CD4-positive, CD25-positive, alpha-beta regulatory T cell (primary cell): ENCODE data around the gene MTHFD1L. TPM values are rescaled to one million over a fixed set of nuclear protein-coding genes. Genes with fewer than 3 reads are reported as not detected.
"Not testable (repeated sequence)": the region's sequence is repeated elsewhere in the genome, so short reads cannot be mapped to it uniquely, and the experiment has no call there.

ENCODE experiments used
- ATAC-seq, 2 donors: fragments of 150-1000 bp; cut with Tn5 transposase; one replicate each; pipeline ENCODE4 v1.10.0; 2021; ENCODE audit warnings: low read depth in 2 of 2, moderate number of reproducible peaks in 2 of 2, moderate library complexity in 1 of 2
- DNase-seq, 3 donors: peaks; one replicate each; pipeline versions ENCODE4 v3.0.0 to v3.0.0-alpha.2; 2012 to 2022; ENCODE audit warnings: mixed read lengths in 1 of 3
- H3K27ac ChIP-seq: one replicate; pipeline ENCODE4 v1.7.0; 2013; ENCODE audit warnings: mild to moderate bottlenecking, low read length; ENCODE audit not compliant: insufficient read depth, poor library complexity, severe bottlenecking
- H3K27me3 ChIP-seq: one replicate; pipeline ENCODE4 v1.7.0; 2013; ENCODE audit warnings: low read length; ENCODE audit not compliant: control insufficient read depth, insufficient read depth
- H3K36me3 ChIP-seq: one replicate; pipeline ENCODE4 v1.7.0; 2013; ENCODE audit warnings: mild to moderate bottlenecking, low read length, moderate library complexity; ENCODE audit not compliant: control insufficient read depth, insufficient read depth
- H3K4me1 ChIP-seq: 2 replicates; pipeline ENCODE4 v1.7.0; 2013; ENCODE audit warnings: mild to moderate bottlenecking, low read length; ENCODE audit not compliant: insufficient read depth, control insufficient read depth, poor library complexity, severe bottlenecking
- H3K4me3 ChIP-seq: one replicate; pipeline ENCODE4 v1.7.0; 2013; ENCODE audit warnings: low read depth, mild to moderate bottlenecking, low read length, moderate library complexity
- H3K9me3 ChIP-seq, 2 experiments: 1 replicate in 1 of 2; 2 replicates in 1 of 2; pipeline ENCODE4 v1.7.0; 2013; ENCODE audit warnings: low read length in 2 of 2, mild to moderate bottlenecking in 1 of 2, moderate library complexity in 1 of 2; ENCODE audit not compliant: control insufficient read depth in 2 of 2
- H3K27ac Mint-ChIP-seq, 3 donors: one replicate each; pipeline ENCODE4 v1.8.0; 2020 to 2022; ENCODE audit warnings: mild to moderate bottlenecking in 3 of 3, mixed read lengths in 3 of 3, moderate library complexity in 2 of 3
- H3K27me3 Mint-ChIP-seq: one replicate; pipeline ENCODE4 v1.8.0; 2022; ENCODE audit warnings: mild to moderate bottlenecking, mixed read lengths
- H3K36me3 Mint-ChIP-seq: one replicate; pipeline ENCODE4 v1.8.0; 2020; ENCODE audit warnings: mixed read lengths
- H3K4me1 Mint-ChIP-seq, 4 donors: one replicate each; pipeline ENCODE4 v1.8.0; 2020 to 2022; ENCODE audit warnings: mixed read lengths in 4 of 4, mild to moderate bottlenecking in 1 of 4
- H3K4me3 Mint-ChIP-seq, 4 donors: one replicate each; pipeline ENCODE4 v1.8.0; 2020 to 2022; ENCODE audit warnings: mild to moderate bottlenecking in 4 of 4, mixed read lengths in 4 of 4, moderate library complexity in 3 of 4
- H3K9me3 Mint-ChIP-seq, 7 donors: one replicate each; pipeline ENCODE4 v1.8.0; 2020 to 2022; ENCODE audit warnings: mixed read lengths in 7 of 7, mild to moderate bottlenecking in 3 of 7, moderate library complexity in 2 of 7
- polyA plus RNA-seq, 4 donors: library from polyadenylated mRNA; unstranded; fragments of 300-500 nt; fragmentation: Illumina TruSeq; gene quantifications; one replicate each; pipeline ENCODE4 v1.2.3, GENCODE V29; 2021
- total RNA-seq: library from RNA; stranded (reverse); gene quantifications from one replicate; pipeline ENCODE4 v1.2.3, GENCODE V29; 2022

The MTHFD1L gene
- total and polyA plus RNA-seq, 5 donors from 2014 or later, result 2.0 to 11.1 (median 3.4) TPM

DNA sequence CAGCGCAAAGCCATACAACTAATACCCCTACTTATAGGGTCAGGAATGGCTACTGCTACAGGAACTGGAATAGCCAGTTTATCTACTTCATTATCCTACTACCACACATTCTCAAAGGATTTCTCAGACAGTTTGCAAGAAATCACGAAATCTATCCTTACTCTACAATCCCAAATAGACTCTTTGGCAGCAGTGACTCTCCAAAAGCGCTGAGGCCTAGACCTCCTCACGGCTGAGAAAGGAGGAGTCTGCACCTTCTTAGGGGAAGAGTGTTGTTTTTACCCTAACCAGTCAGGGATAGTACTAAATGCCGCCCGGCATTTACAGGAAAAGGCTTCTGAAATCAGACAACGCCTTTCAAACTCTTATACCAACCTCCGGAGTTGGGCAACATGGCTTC, 10.3 kb upstream of the MTHFD1L start:
- not testable (repeated sequence) for H3K36me3 ChIP-seq, H3K4me1 ChIP-seq, DNase-seq, H3K9me3 ChIP-seq, ATAC-seq, H3K4me1 Mint-ChIP-seq, H3K4me3 Mint-ChIP-seq, H3K27me3 ChIP-seq, H3K27ac ChIP-seq, H3K27ac Mint-ChIP-seq, H3K4me3 ChIP-seq, H3K36me3 Mint-ChIP-seq, H3K9me3 Mint-ChIP-seq, H3K27me3 Mint-ChIP-seq

DNA sequence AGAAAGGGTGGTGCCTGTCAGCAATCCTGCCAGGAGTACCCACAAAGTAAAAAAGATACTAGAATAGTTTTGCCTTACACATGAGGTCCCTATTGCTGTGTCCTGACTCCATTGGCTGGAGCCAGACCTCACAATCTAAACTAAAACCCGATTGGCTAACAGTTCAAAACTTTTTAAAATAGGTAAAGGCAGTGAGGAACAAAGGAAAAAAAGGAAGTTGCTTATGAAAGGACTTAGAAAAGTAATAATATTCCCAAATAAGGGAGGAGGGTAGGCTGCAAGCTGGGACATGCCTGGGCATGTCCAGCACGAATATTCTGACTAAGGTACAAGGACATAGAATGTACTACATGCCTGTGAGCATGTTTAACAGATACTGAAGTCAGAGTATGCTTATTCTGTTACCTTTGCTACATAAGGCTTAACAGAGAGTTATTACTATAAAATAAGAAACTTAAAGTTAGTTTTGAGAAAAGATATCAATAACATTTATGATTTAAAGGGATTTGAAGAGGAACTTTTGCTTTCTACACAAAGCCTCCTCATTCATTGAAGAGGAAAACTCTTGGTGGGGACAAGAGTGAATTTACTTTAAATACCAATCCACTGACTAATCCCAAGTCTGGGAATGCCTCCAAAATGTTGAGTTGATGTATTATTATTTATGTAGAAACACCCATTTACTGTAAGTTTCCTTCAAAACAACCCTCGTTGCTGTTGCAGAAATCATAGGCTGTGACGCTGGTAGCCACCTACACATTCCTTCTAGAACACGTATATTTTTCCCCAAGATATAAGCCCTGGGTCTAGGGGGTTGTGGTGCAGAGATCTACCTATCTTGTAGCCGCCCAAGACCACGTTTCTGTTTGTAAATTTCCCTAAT, 8.2 kb upstream of the MTHFD1L start:
- no peak overlapping the region for H3K27ac Mint-ChIP-seq
- no peak overlapping the region for H3K27ac ChIP-seq
- ATAC-seq (no peak), DNase-seq (no peak)
- H3K4me1 ChIP-seq, result no peaks in the 10 kb centered on the region
- no peaks in the 10 kb centered on the region for H3K36me3 Mint-ChIP-seq
- no peaks in the 10 kb centered on the region for H3K9me3 ChIP-seq
- no peak overlapping the region for H3K4me3 ChIP-seq
- peaks cover 11% of the 10 kb centered on the region for H3K27me3 Mint-ChIP-seq
- no peaks in the 10 kb centered on the region for H3K36me3 ChIP-seq
- no peak overlapping the region for H3K4me3 Mint-ChIP-seq
- H3K27me3 ChIP-seq, result no peaks in the 10 kb centered on the region
- peaks cover 0 to 2% (median 0%) of the 10 kb centered on the region in 4 donors for H3K4me1 Mint-ChIP-seq
- H3K9me3 Mint-ChIP-seq, result peaks cover 0 to 3% (median 0%) of the 10 kb centered on the region in 7 donors

DNA sequence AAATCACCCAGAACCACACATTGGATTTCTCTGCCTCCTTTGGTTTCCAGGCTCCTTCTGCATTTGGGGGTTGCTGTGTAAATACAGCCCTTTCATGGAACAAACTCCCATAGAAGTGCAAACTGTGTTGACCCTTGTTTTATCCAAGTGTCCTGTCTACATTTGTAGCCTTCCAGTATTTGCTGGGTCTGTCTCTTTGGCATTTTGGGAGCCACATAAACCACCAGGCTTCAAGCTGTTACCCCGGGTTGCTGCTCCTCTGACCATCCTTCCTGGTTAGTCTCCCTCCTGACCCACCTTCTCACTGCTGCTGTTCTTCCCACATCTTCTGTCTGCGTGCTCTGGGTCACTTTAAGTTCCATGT, 7.6 kb upstream of the MTHFD1L start:
- ATAC-seq, result no peak
- peaks cover 15% of the 10 kb centered on the region for H3K27me3 Mint-ChIP-seq

DNA sequence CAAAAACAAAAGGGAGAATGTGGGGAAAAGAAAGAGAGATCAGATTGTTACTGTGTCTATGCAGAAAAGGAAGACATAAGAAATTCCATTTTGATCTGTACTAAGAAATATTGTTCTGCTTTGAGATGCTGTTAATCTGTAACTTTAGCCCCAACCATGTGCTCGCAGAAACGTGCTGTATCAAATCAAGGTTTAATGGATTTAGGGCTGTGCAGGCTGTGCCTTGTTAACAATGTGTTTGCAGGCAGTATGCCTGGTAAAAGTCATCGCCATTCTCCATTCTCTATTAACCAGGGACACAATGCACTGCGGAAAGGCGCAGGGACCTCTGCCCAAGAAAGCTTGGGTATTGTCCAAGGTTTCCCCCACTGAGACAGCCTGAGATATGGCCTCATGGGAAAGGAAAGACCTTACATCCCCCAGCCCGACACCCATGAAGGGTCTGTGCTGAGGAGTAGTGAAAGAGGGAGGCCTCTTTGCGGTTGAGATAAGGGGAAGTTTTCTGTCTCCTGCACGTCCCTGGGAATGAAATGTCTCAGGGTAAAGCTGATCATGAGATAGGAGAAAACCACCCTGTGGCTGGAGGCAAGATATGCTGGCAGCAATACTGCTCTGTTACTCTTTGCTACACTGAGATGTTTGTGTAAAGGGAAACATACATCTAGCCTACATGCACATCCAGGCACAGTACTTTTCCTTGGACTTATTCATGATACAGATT, 3.9 kb upstream of the MTHFD1L start:
- ATAC-seq, H3K4me3 ChIP-seq, H3K4me1 ChIP-seq, DNase-seq, H3K36me3 ChIP-seq, H3K9me3 Mint-ChIP-seq, H3K4me1 Mint-ChIP-seq, H3K9me3 ChIP-seq, H3K27ac ChIP-seq, H3K27ac Mint-ChIP-seq, H3K36me3 Mint-ChIP-seq, H3K27me3 ChIP-seq: not testable (repeated sequence)
- Mint-ChIP-seq H3K4me3 (peak overlapping the region in 2 of 4 donors; percentile 17 to 66), H3K27me3 (peaks cover 11% of the 10 kb centered on the region)

More for the DNA sequence above, 7.6 kb upstream of the MTHFD1L start:
- peaks cover 0 to 3% (median 0%) of the 10 kb centered on the region in 7 donors for H3K9me3 Mint-ChIP-seq
- no peaks in the 10 kb centered on the region for H3K36me3 Mint-ChIP-seq
- Histone ChIP-seq H3K27ac (no peak overlapping the region), H3K27me3 (no peaks in the 10 kb centered on the region), H3K4me1 (no peaks in the 10 kb centered on the region), H3K36me3 (no peaks in the 10 kb centered on the region), H3K4me3 (no peak overlapping the region), H3K9me3 (no peaks in the 10 kb centered on the region)
- H3K4me3 Mint-ChIP-seq, result no peak overlapping the region
- H3K4me1 Mint-ChIP-seq, result peaks cover 0 to 2% (median 0%) of the 10 kb centered on the region in 4 donors
- H3K27ac Mint-ChIP-seq, result no peak overlapping the region
- DNase-seq, result no peak

DNA sequence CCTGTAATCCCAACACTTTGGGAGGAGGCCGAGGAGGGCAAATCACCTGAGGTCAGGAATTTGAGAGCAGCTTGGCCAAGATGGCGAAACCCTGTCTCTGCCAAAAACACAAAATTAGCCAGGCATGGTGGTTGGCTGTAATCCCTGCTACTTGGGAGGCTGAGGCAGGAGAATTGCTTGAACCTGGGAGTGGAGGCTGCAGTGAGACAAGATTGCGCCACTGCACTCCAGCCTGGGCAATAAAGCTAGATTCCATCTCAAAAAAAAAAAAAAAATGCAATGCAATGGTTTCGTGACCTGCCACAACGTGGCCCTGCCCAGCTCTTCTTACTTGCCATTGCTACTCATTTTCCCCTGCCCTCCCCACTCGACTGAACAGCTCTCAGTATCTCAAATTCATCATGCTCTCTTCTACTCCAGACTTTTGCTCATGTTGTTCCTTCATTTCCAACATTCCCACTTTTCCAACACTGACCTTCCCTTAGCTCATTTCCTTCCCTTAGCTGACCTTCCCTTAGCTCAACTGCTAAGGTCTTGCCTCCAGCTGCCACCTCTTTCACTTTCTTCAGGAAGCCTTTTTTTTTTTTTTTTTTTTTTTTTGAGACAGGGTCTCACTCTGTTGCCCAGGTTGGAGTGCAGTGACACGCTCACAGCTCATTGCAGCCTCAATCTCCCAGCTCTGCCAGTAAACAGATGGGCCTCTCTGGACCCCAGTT, 2.1 kb upstream of the MTHFD1L start:
- DNase-seq, result no peak
- no peak for ATAC-seq
- no peaks in the 10 kb centered on the region for H3K27me3 ChIP-seq
- Mint-ChIP-seq H3K36me3 (no peaks in the 10 kb centered on the region), H3K4me1 (peaks cover 4 to 15% (median 5%) of the 10 kb centered on the region in 4 donors), H3K27ac (no peak overlapping the region), H3K9me3 (peaks cover 0 to 3% (median 0%) of the 10 kb centered on the region in 7 donors), H3K4me3 (peak overlapping the region in 1 of 4 donors; percentile 60), H3K27me3 (peaks cover 7% of the 10 kb centered on the region)
- no peaks in the 10 kb centered on the region for H3K9me3 ChIP-seq
- peaks cover 12% of the 10 kb centered on the region for H3K4me1 ChIP-seq
- no peak overlapping the region for H3K27ac ChIP-seq
- no peak overlapping the region for H3K4me3 ChIP-seq
- no peaks in the 10 kb centered on the region for H3K36me3 ChIP-seq

DNA sequence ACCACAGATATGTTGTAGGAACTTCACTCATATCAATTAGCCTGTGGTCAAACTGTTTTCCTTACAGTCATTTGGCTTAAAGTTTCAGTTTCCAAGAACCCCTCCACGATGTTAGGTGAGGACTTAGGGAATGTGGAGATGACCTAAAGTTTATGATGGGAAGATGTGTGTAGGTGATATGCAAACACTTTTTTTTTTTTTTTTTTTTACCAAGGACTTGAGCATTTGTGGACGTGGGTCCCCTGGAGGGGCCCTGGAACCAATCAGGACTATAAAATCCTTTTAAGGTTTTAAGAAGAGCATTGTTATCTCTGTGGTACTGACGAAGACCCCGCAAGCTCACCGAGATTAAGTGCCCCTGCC, 478 bp upstream of the MTHFD1L start:
- no peak for DNase-seq
- Mint-ChIP-seq H3K4me3 (peak overlapping the region; percentile 70 to 94 (median 86)), H3K9me3 (peaks cover 0 to 3% (median 0%) of the 10 kb centered on the region in 7 donors), H3K36me3 (no peaks in the 10 kb centered on the region), H3K4me1 (peaks cover 4 to 15% (median 5%) of the 10 kb centered on the region in 4 donors), H3K27ac (peak overlapping the region in 1 of 3 donors; percentile 59), H3K27me3 (peaks cover 7% of the 10 kb centered on the region)
- ATAC-seq, result no peak
- Histone ChIP-seq H3K36me3 (no peaks in the 10 kb centered on the region), H3K27ac (peak overlapping the region; percentile 51), H3K27me3 (no peaks in the 10 kb centered on the region), H3K9me3 (no peaks in the 10 kb centered on the region), H3K4me3 (peak overlapping the region; percentile 73), H3K4me1 (peaks cover 12% of the 10 kb centered on the region)

DNA sequence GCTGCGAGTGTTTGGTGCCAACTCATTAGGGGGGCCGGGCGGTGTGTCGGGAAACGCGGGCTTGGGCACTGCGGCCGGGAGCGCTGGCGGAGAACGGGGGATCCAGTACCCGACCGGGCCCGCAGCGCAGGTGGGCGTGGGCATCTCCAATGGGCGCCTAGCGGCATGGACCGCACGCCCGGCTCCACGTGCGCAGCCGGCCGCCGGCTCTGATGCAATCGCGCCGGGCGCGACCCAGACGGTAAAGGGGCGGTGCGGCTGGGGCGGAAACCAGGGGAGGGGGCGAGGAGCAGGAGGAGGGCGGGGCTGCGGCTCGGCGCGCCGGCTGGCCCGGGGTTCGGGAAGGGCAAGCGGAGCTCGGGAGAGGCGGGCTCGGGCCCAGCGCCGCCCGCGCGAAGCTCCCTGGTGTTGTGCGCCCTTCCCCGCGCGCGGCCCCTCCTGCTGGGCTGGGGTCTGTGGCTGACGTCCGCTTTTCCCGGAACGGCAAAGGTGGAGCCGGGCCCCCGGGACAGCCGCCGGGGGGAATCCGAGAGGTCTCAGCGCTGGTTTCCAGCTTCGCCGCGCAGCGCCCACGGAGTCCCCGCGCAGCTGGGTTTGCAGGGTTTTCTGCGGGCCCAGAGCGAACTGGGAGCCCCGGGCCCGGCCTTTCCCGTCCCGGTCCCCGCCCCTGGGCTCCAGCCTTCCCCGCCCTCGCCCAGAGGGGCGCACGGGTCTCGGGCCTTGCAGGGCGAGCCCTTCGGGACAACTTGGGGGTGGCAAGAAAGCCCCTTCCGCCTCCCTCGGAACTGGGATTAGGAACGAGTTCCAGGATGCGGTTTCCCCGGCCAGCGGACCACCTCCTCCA, 867 bp downstream of the MTHFD1L start:
- Mint-ChIP-seq H3K27me3 (peaks cover 7% of the 10 kb centered on the region), H3K4me1 (peaks cover 4 to 15% (median 5%) of the 10 kb centered on the region in 4 donors), H3K36me3 (no peaks in the 10 kb centered on the region), H3K27ac (peak overlapping the region in 2 of 3 donors; percentile 75 to 92), H3K4me3 (peak overlapping the region; percentile 80 to 98 (median 90)), H3K9me3 (peaks cover 0 to 3% (median 0%) of the 10 kb centered on the region in 7 donors)
- DNase-seq, result peak; percentile 51 to 89 (median 66)
- peak overlapping the region; percentile 23 for H3K27ac ChIP-seq
- ATAC-seq, result peak; percentile 81 to 84
- H3K27me3 ChIP-seq, result no peaks in the 10 kb centered on the region
- H3K4me3 ChIP-seq, result peak overlapping the region; percentile 37
- peaks cover 12% of the 10 kb centered on the region for H3K4me1 ChIP-seq
- H3K36me3 ChIP-seq, result no peaks in the 10 kb centered on the region
- no peaks in the 10 kb centered on the region for H3K9me3 ChIP-seq
